AG20443 (cell line): ENCODE results near the gene RNF112.

ENCODE experiments used
- DNase-seq: peaks from one replicate; pipeline ENCODE4 v3.0.0; 2012; ENCODE audit warnings: low spot score, mixed read lengths

RNF112 gene

GRCh38 chr17:19410875-19411620 is at the start of gene RNF112:
Gene RNF112 (plus strand): TSS chr17:19411232. CDS start chr17:19411409, 177 bp downstream.
- DNase-seq: peak; percentile 83

GRCh38 chr17:19361326-19361725 is 49.7 kb upstream of the RNF112 start:
- no peak for DNase-seq

- DNase-seq: no peak
Measured at GRCh38 chr17:19361944-19362276, 49.1 kb upstream of the RNF112 start.

- peak; percentile 98 for DNase-seq
Measured at GRCh38 chr17:19362277-19363113, 48.5 kb upstream of the RNF112 start, which contains the start of gene B9D1. Gene B9D1 (minus strand): TSS chr17:19362723. CDS start chr17:19362569, 154 bp downstream.

- no peak for DNase-seq
Measured at GRCh38 chr17:19363114-19363438, 48.0 kb upstream of the RNF112 start.

GRCh38 chr17:19363460-19364035 is 47.5 kb upstream of the RNF112 start:
- DNase-seq: no peak

- DNase-seq: no peak
Measured at GRCh38 chr17:19364699-19365498, 46.1 kb upstream of the RNF112 start.

GRCh38 chr17:19365499-19365817 is 45.6 kb upstream of the RNF112 start:
- DNase-seq: no peak

- DNase-seq: no peak
Measured at GRCh38 chr17:19365833-19366636, 45.0 kb upstream of the RNF112 start.

GRCh38 chr17:19366637-19366972 is 44.4 kb upstream of the RNF112 start:
- no peak for DNase-seq

GRCh38 chr17:19368229-19368628 is 42.8 kb upstream of the RNF112 start:
- DNase-seq: no peak

- no peak for DNase-seq
Measured at GRCh38 chr17:19369107-19369778, 41.8 kb upstream of the RNF112 start.

GRCh38 chr17:19369846-19370492 is 41.1 kb upstream of the RNF112 start:
- no peak for DNase-seq

GRCh38 chr17:19370493-19370960 is 40.5 kb upstream of the RNF112 start:
- DNase-seq: no peak

GRCh38 chr17:19371259-19372010 is 39.6 kb upstream of the RNF112 start:
- DNase-seq: no peak

GRCh38 chr17:19372011-19372370 is 39.0 kb upstream of the RNF112 start:
- no peak for DNase-seq

GRCh38 chr17:19372439-19372838 is 38.6 kb upstream of the RNF112 start:
- DNase-seq: no peak

- DNase-seq: no peak
Measured at GRCh38 chr17:19372866-19373504, 38.0 kb upstream of the RNF112 start.

- DNase-seq: no peak
Measured at GRCh38 chr17:19374136-19374535, 36.9 kb upstream of the RNF112 start.
